ENCODE results near the gene BCL2A1.
"Not testable (repeated sequence)": the region's sequence is repeated elsewhere in the genome, so short reads cannot be mapped to it uniquely, and the experiment has no call there.

The BCL2A1 gene

DNA sequence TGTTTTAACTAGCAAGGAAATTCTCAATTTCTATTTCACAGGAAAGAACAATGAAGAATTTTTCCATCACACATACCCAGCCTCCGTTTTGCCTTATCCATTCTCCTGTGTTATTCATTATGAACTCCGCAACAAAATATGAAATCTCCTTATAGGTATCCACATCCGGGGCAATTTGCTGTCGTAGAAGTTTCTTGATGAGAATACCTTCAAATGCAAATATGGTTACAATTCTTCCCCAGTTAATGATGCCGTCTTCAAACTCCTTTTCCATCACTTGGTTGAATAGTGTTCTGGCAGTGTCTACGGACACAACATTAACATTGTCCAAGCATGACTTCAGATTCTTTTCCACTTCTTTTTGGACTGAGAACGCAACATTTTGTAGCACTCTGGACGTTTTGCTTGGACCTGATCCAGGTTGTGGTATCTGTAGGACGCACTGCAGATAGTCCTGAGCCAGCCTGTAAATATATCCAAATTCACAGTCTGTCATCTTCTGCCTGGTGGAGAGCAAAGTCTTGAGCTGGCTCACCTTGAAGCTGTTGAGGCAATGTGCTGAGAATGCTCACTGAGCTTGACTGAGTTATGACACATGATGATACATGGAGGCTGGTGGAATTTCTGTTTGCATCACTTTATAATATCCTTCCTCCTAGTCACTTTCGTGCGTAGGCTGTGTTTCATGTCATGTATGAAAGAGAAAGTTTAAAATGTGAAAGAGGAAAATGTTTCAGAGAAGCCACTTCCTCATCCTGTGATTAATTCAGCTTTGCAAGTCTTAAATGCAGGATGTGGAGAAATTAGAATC is at the start of gene BCL2A1:
Gene BCL2A1 (minus strand): TSS at position 573 of the 811 bp plus-strand sequence. CDS start 77 bp downstream, at position 496.
- H3K27me3 Mint-ChIP-seq, result no peaks in the 10 kb centered on the region
- peak within 1 kb of the TSS; percentile 94 for H3K27ac Mint-ChIP-seq (ENCODE audit: low read depth)
- H3K4me1 Mint-ChIP-seq, result peaks cover 49% of the 10 kb centered on the region
- peaks cover 7% of the 10 kb centered on the region for H3K36me3 Mint-ChIP-seq (ENCODE audit: insufficient read depth)
- H3K4me3 Mint-ChIP-seq, result peak within 1 kb of the TSS; percentile 95
- ATAC-seq (replicated peaks; ENCODE audit: extremely low read depth, poor library complexity, severe bottlenecking) (peak; percentile 82), DNase-seq (ENCODE audit: low spot score in 2 of 2) (peak in 1 of 2 donors; percentile 36)
- no peaks in the 10 kb centered on the region for H3K9me3 Mint-ChIP-seq

DNA sequence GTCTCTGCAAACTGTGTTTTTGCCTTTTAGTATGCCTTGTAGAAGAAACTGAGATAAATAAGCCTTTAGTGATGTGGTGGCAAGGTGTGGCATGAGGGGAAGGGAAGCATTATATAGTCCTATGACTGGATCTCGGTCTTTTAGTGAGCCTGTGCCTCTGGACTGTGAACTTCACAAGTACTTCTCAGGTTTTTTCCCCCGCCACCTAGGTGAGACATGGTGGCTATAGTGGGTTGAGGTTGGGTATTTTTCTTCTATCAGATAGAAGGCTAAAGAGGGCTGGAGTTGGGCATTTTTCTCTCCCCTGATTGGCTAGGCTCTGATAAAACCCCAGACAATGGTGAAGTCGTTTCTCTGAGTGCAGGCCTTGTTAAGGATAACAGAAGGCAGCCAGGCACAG is 49.7 kb upstream of the BCL2A1 start:
- H3K36me3 Mint-ChIP-seq (ENCODE audit: insufficient read depth), result no peaks in the 10 kb centered on the region
- no peak overlapping the region for H3K4me3 Mint-ChIP-seq
- DNase-seq (ENCODE audit: low spot score in 2 of 2), result no peak
- H3K27ac Mint-ChIP-seq (ENCODE audit: low read depth), result no peak overlapping the region
- H3K27me3 Mint-ChIP-seq, result no peaks in the 10 kb centered on the region
- H3K4me1 Mint-ChIP-seq, result peaks cover 16% of the 10 kb centered on the region
- peaks cover 6% of the 10 kb centered on the region for H3K9me3 Mint-ChIP-seq
- ATAC-seq (replicated peaks; ENCODE audit: extremely low read depth, poor library complexity, severe bottlenecking), result no peak

DNA sequence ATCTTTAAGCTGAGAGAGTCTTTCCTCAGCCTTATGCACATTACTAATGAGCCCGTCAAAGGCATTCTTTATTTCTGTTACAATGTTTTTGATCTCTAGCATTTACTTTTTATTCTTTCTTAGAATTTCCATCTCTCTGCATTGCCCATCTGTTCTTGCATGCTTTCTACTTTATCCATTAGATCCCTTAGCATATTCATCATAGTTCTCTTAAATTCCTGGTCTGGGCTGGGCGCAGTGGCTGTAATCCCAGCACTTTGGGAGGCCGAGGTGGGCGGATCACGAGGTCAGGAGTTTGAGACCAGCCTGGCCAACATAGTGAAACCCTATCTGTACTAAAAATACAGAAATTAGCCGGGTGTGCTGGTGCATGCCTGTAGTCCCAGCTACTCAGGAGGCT is 49.2 kb upstream of the BCL2A1 start:
- not testable (repeated sequence) for DNase-seq (ENCODE audit: low spot score in 2 of 2); H3K36me3 Mint-ChIP-seq (ENCODE audit: insufficient read depth); H3K4me3 Mint-ChIP-seq; ATAC-seq (replicated peaks; ENCODE audit: extremely low read depth, poor library complexity, severe bottlenecking); H3K27me3 Mint-ChIP-seq; H3K9me3 Mint-ChIP-seq; H3K27ac Mint-ChIP-seq (ENCODE audit: low read depth)
- peaks cover 16% of the 10 kb centered on the region for H3K4me1 Mint-ChIP-seq

DNA sequence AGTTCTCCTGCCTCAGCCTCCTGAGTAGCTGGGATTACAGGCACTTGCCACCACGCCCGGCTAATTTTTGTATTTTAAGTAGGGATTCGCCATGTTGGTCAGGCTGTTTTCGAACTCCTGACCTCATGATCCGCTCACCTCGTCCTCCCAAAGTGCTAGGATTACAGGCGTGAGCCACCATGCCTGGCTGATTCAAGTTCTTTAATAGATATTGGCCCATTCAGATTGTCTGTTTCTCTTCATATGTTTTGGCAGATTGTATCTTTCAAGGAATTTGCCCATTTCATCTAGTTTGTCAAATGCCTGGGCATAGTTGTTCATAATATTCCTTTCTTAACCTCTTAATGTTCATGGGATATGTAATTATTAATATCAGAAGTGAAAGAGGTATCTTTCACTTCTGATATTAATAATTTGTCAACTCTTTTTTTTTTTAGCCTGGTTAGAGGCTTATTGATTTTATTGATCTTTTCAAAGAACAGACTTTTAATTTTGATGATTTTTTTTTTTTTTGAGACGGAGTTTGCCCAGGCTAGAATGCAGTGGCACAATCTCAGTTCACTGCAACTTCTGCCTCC is 48.3 kb upstream of the BCL2A1 start:
- Mint-ChIP-seq H3K9me3 (peaks cover 6% of the 10 kb centered on the region), H3K4me3 (no peak overlapping the region), H3K27me3 (no peaks in the 10 kb centered on the region), H3K27ac (ENCODE audit: low read depth) (no peak overlapping the region), H3K36me3 (ENCODE audit: insufficient read depth) (no peaks in the 10 kb centered on the region), H3K4me1 (peaks cover 16% of the 10 kb centered on the region)
- ATAC-seq (replicated peaks; ENCODE audit: extremely low read depth, poor library complexity, severe bottlenecking) (no peak), DNase-seq (ENCODE audit: low spot score in 2 of 2) (no peak)

DNA sequence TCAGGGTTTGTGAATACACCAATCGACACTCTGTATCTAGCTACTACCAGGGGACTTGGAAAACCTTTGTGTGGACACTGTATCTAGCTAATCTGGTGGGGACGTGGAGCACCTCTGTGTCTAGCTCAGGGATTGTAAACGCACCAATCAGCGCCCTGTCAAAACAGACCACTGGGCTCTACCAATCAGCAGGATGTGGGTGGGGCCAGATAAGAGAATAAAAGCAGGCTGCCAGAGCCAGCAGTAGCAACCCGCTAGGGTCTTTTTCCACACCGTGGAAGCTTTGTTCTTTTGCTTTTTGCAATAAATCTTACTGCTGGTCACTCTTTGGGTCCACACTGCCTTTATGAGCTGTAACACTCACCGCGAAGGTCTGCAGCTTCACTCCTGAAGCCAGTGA is 46.1 kb upstream of the BCL2A1 start:
- not testable (repeated sequence) for DNase-seq (ENCODE audit: low spot score in 2 of 2); H3K9me3 Mint-ChIP-seq; H3K36me3 Mint-ChIP-seq (ENCODE audit: insufficient read depth); ATAC-seq (replicated peaks; ENCODE audit: extremely low read depth, poor library complexity, severe bottlenecking); H3K4me1 Mint-ChIP-seq; H3K27me3 Mint-ChIP-seq
- peak overlapping the region; percentile 46 for H3K27ac Mint-ChIP-seq (ENCODE audit: low read depth)
- H3K4me3 Mint-ChIP-seq, result peak overlapping the region; percentile 73

DNA sequence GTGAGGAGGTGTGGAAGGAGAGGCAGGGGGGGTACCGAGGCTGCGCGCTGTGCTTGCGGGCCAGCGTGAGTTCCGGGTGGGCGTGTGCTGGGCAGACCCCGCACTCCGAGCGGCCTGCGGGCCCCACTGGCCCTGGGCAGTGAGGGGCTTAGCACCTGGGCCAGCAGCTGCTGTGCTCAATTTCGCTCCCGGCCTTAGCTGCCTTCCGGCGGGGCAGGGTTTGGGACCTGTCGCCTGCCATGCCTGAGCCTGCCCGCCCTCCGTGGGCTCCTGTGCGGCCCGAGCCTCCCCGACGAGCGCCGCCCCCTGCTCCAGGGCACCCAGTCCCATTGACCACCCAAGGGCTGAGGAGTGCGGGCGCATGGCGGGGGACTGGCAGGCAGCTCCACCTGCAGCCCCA is 45.5 kb upstream of the BCL2A1 start:
- not testable (repeated sequence) for H3K9me3 Mint-ChIP-seq; H3K36me3 Mint-ChIP-seq (ENCODE audit: insufficient read depth); DNase-seq (ENCODE audit: low spot score in 2 of 2); H3K27ac Mint-ChIP-seq (ENCODE audit: low read depth); ATAC-seq (replicated peaks; ENCODE audit: extremely low read depth, poor library complexity, severe bottlenecking); H3K4me3 Mint-ChIP-seq; H3K4me1 Mint-ChIP-seq; H3K27me3 Mint-ChIP-seq

DNA sequence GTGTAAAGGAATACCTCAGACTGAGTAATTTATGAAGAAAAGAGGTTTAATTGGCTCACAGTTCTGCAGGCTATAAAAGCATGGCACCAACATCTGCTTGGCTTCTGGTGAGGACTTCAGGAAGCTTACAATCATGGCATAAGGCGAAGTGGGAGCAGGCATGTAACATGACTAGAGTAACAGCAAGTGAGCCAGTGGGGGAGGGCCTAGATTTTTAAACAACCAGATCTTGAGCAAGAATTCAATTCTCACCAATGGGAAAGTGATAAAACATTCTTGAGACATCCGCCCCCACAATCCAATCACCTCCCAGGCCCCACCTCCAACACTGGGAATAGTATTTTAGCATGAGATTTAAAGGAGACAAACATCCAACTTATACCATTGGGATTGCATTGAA is 44.2 kb upstream of the BCL2A1 start:
- H3K4me1 Mint-ChIP-seq, result peaks cover 7% of the 10 kb centered on the region
- no peak overlapping the region for H3K4me3 Mint-ChIP-seq
- ATAC-seq (replicated peaks; ENCODE audit: extremely low read depth, poor library complexity, severe bottlenecking), result no peak
- H3K9me3 Mint-ChIP-seq, result no peaks in the 10 kb centered on the region
- no peaks in the 10 kb centered on the region for H3K27me3 Mint-ChIP-seq
- no peak for DNase-seq (ENCODE audit: low spot score in 2 of 2)
- H3K27ac Mint-ChIP-seq (ENCODE audit: low read depth), result no peak overlapping the region
- H3K36me3 Mint-ChIP-seq (ENCODE audit: insufficient read depth), result no peaks in the 10 kb centered on the region

DNA sequence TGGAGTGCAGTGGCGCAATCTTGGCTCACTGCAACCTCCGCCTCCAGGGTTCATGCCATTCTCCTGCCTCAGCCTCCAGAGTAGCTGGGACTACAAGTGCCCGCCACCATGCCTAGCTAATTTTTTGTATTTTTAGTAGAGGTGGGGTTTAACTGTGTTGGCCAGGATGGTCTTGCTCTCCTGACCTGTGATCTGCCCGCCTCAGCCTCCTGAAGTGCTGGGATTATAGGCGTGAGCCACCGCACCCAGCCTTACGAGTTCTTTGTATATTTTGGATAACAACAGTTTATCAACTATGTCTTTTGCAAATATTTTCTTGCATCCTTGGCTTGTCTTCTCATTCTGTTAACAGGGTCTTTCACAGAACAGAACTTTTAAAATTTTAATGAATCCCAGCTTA is 43.2 kb upstream of the BCL2A1 start:
- not testable (repeated sequence) for H3K9me3 Mint-ChIP-seq; H3K27me3 Mint-ChIP-seq; DNase-seq (ENCODE audit: low spot score in 2 of 2); H3K36me3 Mint-ChIP-seq (ENCODE audit: insufficient read depth); H3K4me3 Mint-ChIP-seq; H3K27ac Mint-ChIP-seq (ENCODE audit: low read depth); ATAC-seq (replicated peaks; ENCODE audit: extremely low read depth, poor library complexity, severe bottlenecking); H3K4me1 Mint-ChIP-seq

DNA sequence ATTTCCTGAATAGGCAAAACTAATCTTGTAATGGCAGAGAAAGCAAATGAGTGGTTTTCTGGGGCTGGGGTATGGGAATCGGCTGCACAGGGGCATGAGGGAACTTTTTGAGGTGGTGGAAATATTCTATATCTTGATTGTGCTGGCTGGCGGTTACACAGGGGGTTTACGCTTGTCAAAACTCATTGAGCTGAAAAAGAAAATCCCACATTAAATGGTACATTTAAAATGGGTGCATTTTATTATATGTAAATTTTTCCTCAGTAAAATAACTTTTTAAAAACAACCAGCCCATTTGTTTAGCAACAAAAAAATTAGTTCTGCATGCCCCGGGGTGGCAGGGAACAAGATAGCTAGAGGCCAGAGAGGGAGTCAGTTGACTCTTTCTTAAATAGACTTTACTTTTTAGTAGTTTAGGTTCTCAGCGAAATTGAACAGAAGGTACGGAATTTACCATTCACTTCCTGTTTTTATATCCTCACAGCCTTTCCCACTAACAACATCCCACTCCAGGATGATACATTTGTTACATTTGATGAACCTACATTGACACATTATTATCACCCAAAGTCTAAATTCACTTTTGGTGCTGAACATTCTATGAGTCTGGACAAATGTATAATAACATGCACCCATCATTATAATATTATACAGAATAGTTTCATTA is 41.2 kb upstream of the BCL2A1 start:
- no peak for DNase-seq (ENCODE audit: low spot score in 2 of 2)
- Mint-ChIP-seq H3K4me3 (no peak overlapping the region), H3K27ac (ENCODE audit: low read depth) (no peak overlapping the region), H3K27me3 (no peaks in the 10 kb centered on the region), H3K9me3 (no peaks in the 10 kb centered on the region), H3K4me1 (no peaks in the 10 kb centered on the region), H3K36me3 (ENCODE audit: insufficient read depth) (no peaks in the 10 kb centered on the region)
- no peak for ATAC-seq (replicated peaks; ENCODE audit: extremely low read depth, poor library complexity, severe bottlenecking)

DNA sequence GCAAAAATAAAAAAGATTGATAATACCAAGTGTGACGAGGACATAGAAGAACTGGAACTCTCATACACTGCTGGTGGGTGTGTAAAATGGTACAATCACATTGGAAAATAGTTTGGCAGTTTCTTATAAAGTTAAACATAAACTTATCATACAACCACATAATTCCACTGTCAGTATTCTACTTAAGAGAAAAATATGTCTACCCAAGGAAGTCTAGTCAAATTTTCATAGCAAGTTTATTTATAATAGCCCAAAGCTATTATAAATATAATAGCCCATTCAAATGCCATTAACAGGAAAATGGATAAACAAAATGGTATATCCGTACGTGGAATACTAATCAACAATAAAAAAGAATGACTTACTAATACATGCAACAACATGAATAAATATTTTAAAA is 40.6 kb upstream of the BCL2A1 start:
- Mint-ChIP-seq H3K4me1 (no peaks in the 10 kb centered on the region), H3K27ac (ENCODE audit: low read depth) (no peak overlapping the region), H3K36me3 (ENCODE audit: insufficient read depth) (no peaks in the 10 kb centered on the region), H3K27me3 (no peaks in the 10 kb centered on the region), H3K4me3 (no peak overlapping the region), H3K9me3 (no peaks in the 10 kb centered on the region)
- DNase-seq (ENCODE audit: low spot score in 2 of 2), result no peak
- no peak for ATAC-seq (replicated peaks; ENCODE audit: extremely low read depth, poor library complexity, severe bottlenecking)

DNA sequence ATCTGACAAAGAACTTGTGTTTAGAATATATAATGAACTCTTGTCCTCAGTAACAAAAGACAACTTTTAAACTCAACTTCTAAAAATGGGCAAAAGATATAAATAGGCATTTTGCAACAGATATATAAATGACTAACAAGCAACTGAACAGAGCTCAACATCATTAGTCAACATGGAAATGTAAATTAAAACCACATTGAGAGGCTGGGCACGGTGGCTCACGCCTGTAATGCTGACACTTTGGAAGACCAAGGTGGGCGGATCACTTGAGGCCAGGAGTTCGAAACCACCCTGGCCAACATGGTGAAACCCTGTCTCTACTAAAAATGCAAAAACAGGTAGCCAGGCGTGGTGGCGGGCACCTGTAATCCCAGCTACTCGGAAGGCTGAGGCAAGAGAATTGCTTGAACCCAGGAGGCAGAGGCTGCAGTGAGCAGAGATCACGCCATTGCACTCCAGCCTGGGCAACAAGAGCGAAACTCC is 40.1 kb upstream of the BCL2A1 start:
- not testable (repeated sequence) for ATAC-seq (replicated peaks; ENCODE audit: extremely low read depth, poor library complexity, severe bottlenecking); H3K36me3 Mint-ChIP-seq (ENCODE audit: insufficient read depth); H3K27me3 Mint-ChIP-seq; H3K4me3 Mint-ChIP-seq; H3K4me1 Mint-ChIP-seq; H3K27ac Mint-ChIP-seq (ENCODE audit: low read depth); H3K9me3 Mint-ChIP-seq; DNase-seq (ENCODE audit: low spot score in 2 of 2)

DNA sequence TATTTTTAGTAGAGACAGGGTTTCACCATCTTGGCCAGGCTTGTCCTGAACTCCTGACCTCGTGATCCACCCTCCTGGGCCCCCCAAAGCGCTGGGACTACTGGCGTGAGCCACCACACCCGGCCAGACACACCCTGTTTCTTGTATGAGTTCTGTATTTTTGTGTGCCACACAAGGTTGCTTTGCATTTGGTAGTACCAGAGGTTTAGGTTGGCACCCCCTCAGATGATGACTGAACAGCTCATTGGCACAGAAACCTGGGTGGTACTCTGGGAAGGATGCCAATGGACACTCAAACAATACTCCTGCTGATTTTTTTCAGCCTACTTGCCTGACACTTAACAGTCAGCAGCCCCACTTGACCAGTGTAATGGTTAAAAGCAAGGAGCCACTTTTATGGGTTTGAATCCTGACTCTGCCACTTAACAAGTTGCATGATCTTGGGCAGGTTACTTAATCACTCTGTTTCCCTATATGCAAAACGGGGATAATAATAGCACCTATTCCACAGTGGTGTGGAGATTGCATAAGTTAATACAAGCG is 39.2 kb upstream of the BCL2A1 start:
- ATAC-seq (replicated peaks; ENCODE audit: extremely low read depth, poor library complexity, severe bottlenecking), result no peak
- Mint-ChIP-seq H3K36me3 (ENCODE audit: insufficient read depth) (no peaks in the 10 kb centered on the region), H3K27ac (ENCODE audit: low read depth) (no peak overlapping the region), H3K27me3 (no peaks in the 10 kb centered on the region), H3K4me3 (no peak overlapping the region), H3K4me1 (no peaks in the 10 kb centered on the region), H3K9me3 (no peaks in the 10 kb centered on the region)
- DNase-seq (ENCODE audit: low spot score in 2 of 2), result no peak
